Measurements from ENCODE around the gene NDUFV2. TPM values are rescaled to one million over a fixed set of nuclear protein-coding genes. Genes with fewer than 3 reads are reported as not detected.
"Not testable (repeated sequence)": the region's sequence is repeated elsewhere in the genome, so short reads cannot be mapped to it uniquely, and the experiment has no call there.

The NDUFV2 gene
- polyA plus RNA-seq, 4 donors, result 128 to 136 (median 130) TPM

- not testable (repeated sequence) for DNase-seq (ENCODE audit: low read depth in 4 of 4, low spot score in 2 of 4)
These were observed 13.8 kb upstream of the NDUFV2 start for GRCh38 chr18:9088727-9089126.

DNA sequence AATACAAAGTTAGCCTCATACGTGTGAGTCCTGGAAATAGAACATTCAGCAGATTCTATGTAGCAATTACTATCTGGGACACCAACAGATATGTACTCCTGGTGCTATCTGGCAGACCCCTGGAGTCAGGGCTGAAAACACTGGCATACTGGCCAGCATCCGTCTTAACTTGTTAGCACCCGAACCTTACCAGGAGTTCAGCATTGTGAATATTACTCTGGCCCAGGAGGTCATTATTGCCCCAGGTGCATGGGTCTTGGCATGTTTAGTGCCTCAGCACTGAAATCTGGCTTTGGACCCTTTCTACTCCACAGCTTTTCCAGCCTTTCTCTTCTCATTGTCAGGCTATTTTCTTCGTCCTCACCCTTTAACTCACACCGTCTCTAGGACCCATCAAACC, 11.9 kb upstream of the NDUFV2 start:
- DNase-seq (ENCODE audit: low read depth in 4 of 4, low spot score in 2 of 4), result no peak

DNA sequence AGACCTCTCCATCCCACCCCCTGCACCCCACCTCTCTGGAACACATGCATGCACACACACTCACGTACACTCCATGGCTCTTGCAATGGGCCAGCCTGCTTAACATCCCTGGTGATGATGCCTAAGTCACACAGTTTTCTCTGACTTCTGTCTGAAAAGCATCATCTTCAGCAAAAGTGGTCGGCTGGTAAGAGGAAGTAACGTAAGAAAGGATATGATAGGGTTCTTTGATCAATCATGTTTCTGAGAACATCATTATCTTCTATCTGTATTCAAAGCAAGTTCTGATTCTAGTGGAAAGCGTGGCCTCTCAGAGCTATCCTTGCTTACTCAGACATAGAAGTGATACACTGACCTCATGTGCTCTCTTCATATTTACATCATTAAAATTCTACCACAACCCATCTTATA, 11.4 kb upstream of the NDUFV2 start:
- no peak for DNase-seq (ENCODE audit: low read depth in 4 of 4, low spot score in 2 of 4)

GRCh38 chr18:9092665-9093064, 9.8 kb upstream of the NDUFV2 start:
- no peak for DNase-seq (ENCODE audit: low read depth in 4 of 4, low spot score in 2 of 4)

GRCh38 chr18:9093109-9093508, 9.4 kb upstream of the NDUFV2 start:
- not testable (repeated sequence) for DNase-seq (ENCODE audit: low read depth in 4 of 4, low spot score in 2 of 4)

DNA sequence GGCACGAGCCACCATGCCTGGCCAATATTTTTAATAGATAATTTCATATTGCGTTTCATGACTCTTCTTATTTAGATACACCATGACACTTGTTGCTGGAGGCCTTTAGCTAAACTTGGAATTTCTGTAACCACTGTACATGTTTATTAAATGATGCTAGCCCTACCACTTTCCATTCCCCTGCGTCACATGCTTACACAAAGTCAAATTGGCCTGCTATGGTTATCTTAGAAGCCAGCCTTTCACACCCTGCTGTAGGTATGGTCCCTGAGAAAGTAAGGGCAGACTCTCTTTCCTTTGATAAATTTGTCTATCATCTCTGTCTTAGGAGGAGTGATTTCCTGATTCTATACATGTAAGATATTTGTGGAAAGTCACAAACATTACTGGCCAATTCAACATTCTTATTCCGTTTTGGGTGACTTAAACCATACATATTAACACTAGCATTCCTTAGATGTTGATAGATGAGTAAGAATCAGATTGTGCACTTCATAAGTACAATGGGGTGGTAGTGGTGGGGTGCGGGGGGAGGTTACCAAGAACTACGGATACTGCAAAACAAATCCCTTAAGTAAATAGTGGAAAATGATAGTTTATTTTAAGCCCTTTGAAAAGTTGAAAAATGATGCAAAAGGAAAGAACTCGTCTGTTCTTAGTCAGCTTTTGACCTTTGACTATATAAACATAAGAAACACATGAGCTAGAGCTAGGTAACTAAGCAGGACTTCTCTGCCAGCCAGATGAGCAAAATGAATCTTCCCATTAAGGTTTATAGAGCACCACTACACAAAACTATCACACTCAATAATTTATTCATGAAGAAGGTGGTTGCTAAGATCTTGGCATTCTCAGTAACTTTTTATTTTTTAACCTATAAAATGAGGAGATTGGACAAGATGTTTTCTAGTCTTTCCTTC, 7.9 kb upstream of the NDUFV2 start:
- no peak for DNase-seq (ENCODE audit: low read depth in 4 of 4, low spot score in 2 of 4)

DNA sequence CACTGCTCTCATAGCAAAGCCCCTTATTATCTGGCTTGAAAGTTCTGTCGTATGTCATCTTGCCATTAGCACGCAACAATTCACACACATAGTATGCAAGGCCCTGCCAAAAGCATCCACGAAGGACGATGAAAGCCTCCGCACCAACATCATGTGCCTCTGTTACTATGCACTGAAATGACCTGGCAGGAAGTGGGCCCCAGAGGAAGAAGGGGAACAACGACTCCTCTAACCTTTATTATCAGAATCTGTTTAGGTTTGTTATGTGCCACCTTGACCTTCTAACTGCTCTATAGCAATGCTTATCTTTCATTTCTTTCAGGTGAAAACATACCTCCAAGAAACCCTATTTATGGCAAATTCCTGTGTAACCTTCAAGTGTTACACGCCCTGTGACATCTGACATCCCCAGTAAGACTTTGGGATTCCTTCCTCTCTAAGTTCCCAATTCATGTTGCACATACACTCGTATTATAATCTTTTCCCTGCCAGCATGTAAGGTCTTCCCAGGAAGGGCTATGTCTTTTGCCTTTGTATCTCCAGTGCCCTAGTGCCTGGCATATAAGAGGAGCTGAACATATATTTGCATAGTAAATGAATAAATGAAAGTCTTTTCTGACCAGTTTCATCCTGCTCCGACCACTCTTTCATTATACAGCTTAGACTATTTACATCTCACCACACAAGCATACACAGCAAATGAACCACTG, 7.0 kb upstream of the NDUFV2 start:
- DNase-seq (ENCODE audit: low read depth in 4 of 4, low spot score in 2 of 4), result no peak

- no peak for DNase-seq (ENCODE audit: low read depth in 4 of 4, low spot score in 2 of 4)
These were observed 6.5 kb upstream of the NDUFV2 start for GRCh38 chr18:9096007-9096371.

DNA sequence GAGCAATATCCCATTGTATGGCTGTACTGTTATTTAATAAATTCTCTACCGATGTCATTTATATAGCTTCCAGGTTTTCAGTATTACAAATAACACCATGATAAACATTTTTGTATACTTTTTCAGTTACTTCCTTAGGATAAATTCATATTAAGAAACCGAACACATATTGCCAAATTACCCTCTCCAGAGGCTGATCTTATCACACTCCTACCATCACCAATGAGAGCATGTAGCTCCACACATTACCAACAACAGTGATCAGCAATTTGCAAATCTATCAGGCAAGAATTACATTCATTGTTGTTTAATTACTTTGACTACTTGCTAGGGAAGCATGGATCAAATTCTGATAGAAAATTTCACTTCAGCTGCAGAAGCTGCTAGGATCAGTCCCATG, 5.8 kb upstream of the NDUFV2 start:
- no peak for DNase-seq (ENCODE audit: low read depth in 4 of 4, low spot score in 2 of 4)

GRCh38 chr18:9097349-9097748, 5.2 kb upstream of the NDUFV2 start:
- no peak for DNase-seq (ENCODE audit: low read depth in 4 of 4, low spot score in 2 of 4)

- DNase-seq (ENCODE audit: low read depth in 4 of 4, low spot score in 2 of 4), result no peak
These were observed 1.7 kb upstream of the NDUFV2 start for GRCh38 chr18:9100796-9101195.

GRCh38 chr18:9101730-9102507, 580 bp upstream of the NDUFV2 start:
- peak; percentile 9 to 73 (median 20) for DNase-seq (ENCODE audit: low read depth in 4 of 4, low spot score in 2 of 4)

DNA sequence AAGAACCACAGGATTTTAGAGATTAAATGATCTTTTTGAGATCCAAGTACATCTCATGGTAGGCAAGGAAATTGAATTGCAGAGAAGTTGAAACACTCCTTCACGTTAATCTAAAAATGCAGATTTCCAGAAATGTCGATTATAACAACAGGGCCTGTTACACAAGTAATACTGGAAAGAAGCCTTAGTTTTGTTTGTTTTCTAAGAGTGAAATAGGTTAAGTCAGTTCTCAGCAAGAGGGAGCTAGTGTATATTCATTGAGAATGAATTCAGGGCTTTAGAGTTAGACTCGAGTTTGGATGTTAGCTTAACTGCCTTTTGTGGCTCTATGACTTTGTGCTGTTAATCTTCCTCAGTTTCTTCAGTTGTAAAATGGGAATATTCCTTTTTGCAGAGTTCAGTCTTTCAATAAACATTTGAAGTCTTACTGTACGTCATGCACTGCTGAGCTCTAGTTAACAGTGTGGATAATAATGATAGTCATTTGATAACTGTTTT, 926 bp downstream of the NDUFV2 start:
- DNase-seq (ENCODE audit: low read depth in 4 of 4, low spot score in 2 of 4), result peak in 3 of 4 donors; percentile 7 to 46 (median 32)

DNA sequence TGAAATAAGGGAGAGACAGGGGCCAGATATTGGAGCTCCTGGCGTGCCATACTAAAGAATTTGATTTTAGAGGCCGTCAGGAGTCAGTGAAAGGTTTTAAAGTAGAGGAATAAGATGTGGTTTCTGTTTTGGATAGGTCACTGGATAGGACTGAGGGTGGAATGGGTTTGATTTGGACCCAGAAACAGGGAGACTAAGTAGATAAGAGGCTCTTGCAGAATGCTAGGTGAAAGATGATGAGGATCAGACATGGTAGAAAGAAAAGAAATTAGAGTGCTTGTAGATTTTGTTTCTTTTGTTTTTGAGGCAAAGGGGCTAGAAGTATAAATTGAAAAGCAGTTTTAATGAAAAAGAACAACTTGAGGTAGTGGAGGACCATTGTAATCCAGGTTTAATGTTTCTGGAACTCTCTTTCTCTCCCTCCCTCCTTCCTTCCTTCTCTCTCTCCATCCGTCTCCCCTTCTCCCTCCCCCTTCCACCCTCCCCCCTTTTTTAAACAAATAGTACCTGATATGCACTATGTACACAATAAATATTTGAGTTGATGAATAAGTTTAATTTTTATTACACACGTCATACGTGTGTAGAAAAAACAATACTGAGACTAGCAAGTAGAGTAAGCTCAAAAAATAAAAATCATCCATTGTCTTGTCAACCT, 1.9 kb downstream of the NDUFV2 start:
- no peak for DNase-seq (ENCODE audit: low read depth in 4 of 4, low spot score in 2 of 4)

GRCh38 chr18:9105420-9105819, 2.9 kb downstream of the NDUFV2 start:
- DNase-seq (ENCODE audit: low read depth in 4 of 4, low spot score in 2 of 4), result no peak

GRCh38 chr18:9106094-9106493, 3.6 kb downstream of the NDUFV2 start:
- no peak for DNase-seq (ENCODE audit: low read depth in 4 of 4, low spot score in 2 of 4)

- DNase-seq (ENCODE audit: low read depth in 4 of 4, low spot score in 2 of 4), result no peak
These were observed 4.5 kb downstream of the NDUFV2 start for GRCh38 chr18:9106800-9107584.

GRCh38 chr18:9108911-9109310, 6.4 kb downstream of the NDUFV2 start:
- no peak for DNase-seq (ENCODE audit: low read depth in 4 of 4, low spot score in 2 of 4)

DNA sequence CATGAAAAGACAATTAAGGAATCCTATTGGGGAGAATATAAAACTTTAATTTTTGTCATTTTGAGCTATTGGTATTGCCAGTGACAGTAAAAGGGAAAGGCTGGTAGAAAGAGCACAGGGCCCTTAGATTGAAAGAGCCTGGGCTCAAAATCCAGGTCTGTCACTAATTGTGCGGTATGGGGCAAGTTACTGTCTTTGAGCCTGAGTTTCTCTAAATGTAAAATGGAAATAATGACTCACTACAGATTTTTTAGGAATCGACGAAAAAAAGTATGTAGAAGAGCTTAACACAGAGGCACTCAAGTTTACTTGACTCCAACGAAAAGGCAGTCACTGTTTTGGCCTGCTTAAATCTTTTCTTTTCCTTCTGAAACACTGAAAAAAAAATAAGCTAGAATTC, 7.0 kb downstream of the NDUFV2 start:
- no peak for DNase-seq (ENCODE audit: low read depth in 4 of 4, low spot score in 2 of 4)
